SK-N-MC (cell line): ENCODE data around the gene HES7.
"Not testable (repeated sequence)": the region's sequence is repeated elsewhere in the genome, so short reads cannot be mapped to it uniquely, and the experiment has no call there.

Experiments
- DNase-seq: peaks from one replicate; pipeline ENCODE4 v3.0.0-alpha.2; 2011; ENCODE audit warnings: low read depth, low spot score
- H3K27ac ChIP-seq: fragments of 200-600 bp; sonication (generic); 2 replicates; pipeline ENCODE4 v1.5.1; 2016; ENCODE audit warnings: mixed run types
- H3K36me3 ChIP-seq: fragments of 200-600 bp; sonication (generic); 2 replicates; pipeline ENCODE4 v1.6.1; 2017; ENCODE audit warnings: antibody characterized with exemption, low read length, mixed read lengths; ENCODE audit not compliant: insufficient read depth
- H3K4me3 ChIP-seq: fragments of 200-600 bp; sonication (generic); 2 replicates; pipeline ENCODE4 v1.5.1; 2016
- H3K9ac ChIP-seq: fragments of 200-600 bp; sonication (generic); 2 replicates; pipeline ENCODE4 v1.8.0; 2017; ENCODE audit warnings: mixed run types, mixed read lengths; ENCODE audit not compliant: insufficient read length
- H3K9me3 ChIP-seq: fragments of 200-600 bp; sonication (generic); 2 replicates; pipeline ENCODE4 v1.6.1; 2017; ENCODE audit warnings: low read depth, mild to moderate bottlenecking, antibody characterized with exemption, low read length, moderate library complexity, mixed read lengths
- EZH2 ChIP-seq: fragments of 200-600 bp; sonication (generic); IDR thresholded peaks from one replicate; pipeline ENCODE4 v1.6.1; 2017; ENCODE audit warnings: antibody characterized with exemption
- FOXP2 ChIP-seq: optimal IDR thresholded peaks from 2 replicates; pipeline ENCODE3; 2011; ENCODE audit warnings: mild to moderate bottlenecking, moderate library complexity; ENCODE audit not compliant: insufficient read depth; ENCODE audit errors: extremely low read length, control extremely low read depth
- POLR2AphosphoS5 ChIP-seq: IDR thresholded peaks from 2 replicates; pipeline ENCODE4 v1.6.1; 2012; ENCODE audit warnings: mild to moderate bottlenecking, low read depth, low read length, borderline replicate concordance

HES7 gene

DNA sequence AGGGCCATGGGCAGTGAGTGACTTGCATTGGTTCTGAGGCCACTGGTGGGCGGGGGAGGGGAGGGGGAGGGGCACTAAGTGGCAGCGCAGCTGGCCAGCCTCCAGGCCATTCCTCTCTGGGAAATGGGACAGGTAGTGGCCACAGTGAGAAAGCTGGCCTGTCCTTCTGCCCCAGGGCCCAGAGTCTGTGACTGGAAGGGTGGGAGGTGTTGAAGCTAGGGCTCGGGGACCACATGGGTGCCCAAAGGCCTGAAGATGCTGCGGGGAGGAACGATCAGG lies 36.0 kb downstream of the HES7 start:
- TF ChIP-seq POLR2AphosphoS5, result no peak
- no peak for TF ChIP-seq EZH2
- no peak for TF ChIP-seq FOXP2
- H3K9ac ChIP-seq, result no peak overlapping the region

DNA sequence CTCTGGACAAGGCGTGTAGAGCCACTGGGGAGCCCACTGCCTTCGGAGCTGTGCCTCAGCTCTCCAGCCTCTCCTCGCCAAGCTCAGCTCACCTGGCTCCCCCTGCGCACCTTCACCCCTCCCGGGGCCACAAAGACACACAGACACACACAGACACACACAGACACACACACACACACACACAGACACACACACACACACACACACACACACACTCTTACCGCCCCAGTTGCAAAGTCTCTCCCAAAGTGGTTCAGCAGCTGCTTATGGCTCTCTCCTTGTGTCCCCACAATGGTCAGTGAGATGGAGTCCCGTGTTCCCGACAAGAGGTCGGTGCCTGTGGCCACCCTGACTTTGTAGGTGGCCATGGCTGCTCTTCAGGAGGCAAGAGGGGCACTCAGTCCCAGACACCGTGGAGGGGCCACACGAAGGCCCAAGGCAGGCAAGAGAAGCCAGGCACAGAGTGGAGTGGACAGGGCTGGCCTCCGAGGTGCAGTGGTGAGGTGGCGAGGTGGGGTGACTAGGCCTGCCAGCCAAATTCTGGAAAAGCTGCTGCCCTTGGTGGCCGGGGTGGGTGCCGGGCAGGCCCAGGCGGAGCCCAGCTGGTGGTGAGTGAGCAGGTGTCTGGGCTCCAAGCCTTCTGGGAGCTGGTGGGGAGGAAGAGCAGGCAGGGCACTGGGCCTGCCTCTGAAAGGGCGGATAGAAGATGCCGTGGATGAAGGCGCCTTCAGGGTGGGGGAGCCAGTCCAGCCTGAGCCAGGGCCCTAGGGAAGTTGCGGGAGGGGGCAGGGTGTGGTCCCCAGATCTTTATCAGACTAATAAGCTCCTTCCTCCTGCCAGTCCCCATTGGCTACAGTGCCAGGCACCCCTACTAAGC lies 36.6 kb downstream of the HES7 start, which contains the start of gene ALOX12B:
TSS of gene ALOX12B (minus strand) at position 642 of the 877 bp plus-strand sequence. CDS start at position 368, 274 bp downstream.
- TF ChIP-seq EZH2, result no peak
- TF ChIP-seq POLR2AphosphoS5, result no peak
- TF ChIP-seq FOXP2, result no peak
- H3K9ac ChIP-seq, result no peak within 1 kb of the TSS
- no peak for DNase-seq
- no peaks in the 10 kb centered on the region for H3K9me3 ChIP-seq
- no peak within 1 kb of the TSS for H3K4me3 ChIP-seq
- H3K36me3 ChIP-seq, result no peaks in the 10 kb centered on the region
- H3K27ac ChIP-seq, result no peak within 1 kb of the TSS

More for the DNA sequence above, 36.0 kb downstream of the HES7 start:
- no peak for DNase-seq
- Histone ChIP-seq H3K9me3 (no peaks in the 10 kb centered on the region), H3K27ac (no peak overlapping the region), H3K36me3 (no peaks in the 10 kb centered on the region), H3K4me3 (no peak overlapping the region)

DNA sequence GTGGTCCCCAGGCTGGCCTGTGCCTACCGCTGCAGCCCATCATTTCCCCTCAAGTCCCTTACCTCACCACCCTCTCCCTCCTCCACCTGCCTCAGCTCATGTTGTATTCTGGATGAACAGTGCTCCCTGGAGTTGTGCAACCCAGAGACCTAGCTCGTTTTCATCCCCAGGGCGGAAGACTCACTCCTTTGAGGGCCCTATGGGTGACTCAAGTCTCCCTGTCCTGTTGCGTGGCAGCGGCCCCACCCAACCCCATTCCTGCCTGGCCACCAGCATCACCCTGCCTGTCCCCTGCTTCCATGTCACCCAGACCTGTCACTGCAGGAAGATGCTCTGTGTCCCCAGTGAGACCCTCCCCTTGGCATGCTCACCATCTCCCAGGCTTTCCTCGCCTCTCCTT lies 39.7 kb downstream of the HES7 start:
- H3K9ac ChIP-seq, result no peak overlapping the region
- H3K36me3 ChIP-seq, result no peaks in the 10 kb centered on the region
- no peak overlapping the region for H3K4me3 ChIP-seq
- no peaks in the 10 kb centered on the region for H3K9me3 ChIP-seq
- no peak for DNase-seq
- TF ChIP-seq POLR2AphosphoS5, result no peak
- no peak for TF ChIP-seq EZH2
- TF ChIP-seq FOXP2, result no peak
- no peak overlapping the region for H3K27ac ChIP-seq

DNA sequence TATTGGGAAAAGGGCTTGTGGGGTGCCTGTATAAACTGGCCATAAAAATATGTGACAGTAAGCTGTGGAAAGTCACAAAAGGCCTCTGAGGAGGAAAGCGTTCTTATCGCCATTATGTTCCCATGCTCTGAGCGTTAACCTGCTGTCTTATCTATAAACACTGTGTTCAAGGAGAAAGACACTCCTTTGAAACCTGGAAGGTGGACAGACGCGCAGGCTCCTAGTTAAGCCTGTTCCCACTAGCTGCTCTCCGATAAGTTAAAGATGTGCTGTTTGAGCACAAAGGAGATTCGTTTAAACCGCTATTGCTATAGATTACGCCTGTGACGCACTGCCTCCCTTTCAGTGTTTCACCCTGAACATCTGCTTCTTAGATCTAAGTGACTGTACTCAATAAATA lies 41.6 kb downstream of the HES7 start:
- TF ChIP-seq FOXP2 (no peak), POLR2AphosphoS5 (no peak), EZH2 (no peak)
- no peak for DNase-seq
- no peak overlapping the region for H3K4me3 ChIP-seq
- no peaks in the 10 kb centered on the region for H3K36me3 ChIP-seq
- H3K27ac ChIP-seq, result no peak overlapping the region
- no peak overlapping the region for H3K9ac ChIP-seq
- no peaks in the 10 kb centered on the region for H3K9me3 ChIP-seq

DNA sequence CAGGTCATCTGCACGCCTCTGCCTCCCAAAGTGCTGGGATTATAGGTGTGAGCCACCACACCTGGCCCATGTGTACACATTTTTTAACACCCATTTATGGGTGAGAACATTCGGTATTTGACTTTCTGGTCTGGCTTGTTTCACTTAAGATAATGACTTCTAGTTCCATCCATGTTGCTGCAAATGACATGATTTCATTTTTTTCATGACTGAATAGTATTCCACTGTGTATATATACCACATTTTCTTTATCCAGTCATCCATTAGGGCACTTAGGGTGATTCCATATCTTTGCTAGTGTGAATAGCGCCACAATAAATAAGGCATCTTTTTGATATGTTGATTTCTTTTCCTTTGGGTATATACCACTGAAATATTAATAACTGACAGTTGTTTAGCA lies 42.0 kb downstream of the HES7 start:
- Histone ChIP-seq H3K4me3 (no peak overlapping the region), H3K9me3 (no peaks in the 10 kb centered on the region), H3K36me3 (no peaks in the 10 kb centered on the region)

DNA sequence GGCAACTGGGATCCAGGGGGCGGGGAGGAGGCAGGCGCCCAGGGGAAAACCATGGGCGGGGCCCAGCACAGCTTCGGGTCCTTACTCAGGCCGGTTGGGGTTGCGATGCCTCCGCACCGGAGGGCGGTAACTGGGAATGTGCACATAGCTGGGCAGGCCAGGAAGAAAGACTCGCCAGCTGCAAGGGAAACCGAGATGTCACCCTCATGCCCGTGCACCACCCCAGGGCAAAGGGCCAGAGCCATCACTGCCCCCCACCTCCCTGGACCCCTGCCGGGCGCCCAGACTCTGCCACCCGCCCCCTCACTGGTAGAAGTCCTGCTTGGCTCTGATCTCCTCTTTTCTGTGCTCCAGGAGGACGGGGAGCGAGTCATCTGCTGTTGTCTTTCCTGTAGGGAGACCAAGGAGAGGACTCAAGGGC lies 43.1 kb downstream of the HES7 start:
- no peak for DNase-seq
- TF ChIP-seq EZH2, result no peak
- TF ChIP-seq FOXP2, result no peak
- TF ChIP-seq POLR2AphosphoS5, result no peak
- Histone ChIP-seq H3K4me3 (no peak overlapping the region), H3K9me3 (no peaks in the 10 kb centered on the region), H3K9ac (no peak overlapping the region), H3K27ac (no peak overlapping the region), H3K36me3 (no peaks in the 10 kb centered on the region)

More for the DNA sequence above, 42.0 kb downstream of the HES7 start:
- H3K27ac ChIP-seq, result no peak overlapping the region
- no peak overlapping the region for H3K9ac ChIP-seq
- DNase-seq, result no peak
- TF ChIP-seq POLR2AphosphoS5, result no peak
- TF ChIP-seq EZH2, result no peak
- TF ChIP-seq FOXP2, result no peak

DNA sequence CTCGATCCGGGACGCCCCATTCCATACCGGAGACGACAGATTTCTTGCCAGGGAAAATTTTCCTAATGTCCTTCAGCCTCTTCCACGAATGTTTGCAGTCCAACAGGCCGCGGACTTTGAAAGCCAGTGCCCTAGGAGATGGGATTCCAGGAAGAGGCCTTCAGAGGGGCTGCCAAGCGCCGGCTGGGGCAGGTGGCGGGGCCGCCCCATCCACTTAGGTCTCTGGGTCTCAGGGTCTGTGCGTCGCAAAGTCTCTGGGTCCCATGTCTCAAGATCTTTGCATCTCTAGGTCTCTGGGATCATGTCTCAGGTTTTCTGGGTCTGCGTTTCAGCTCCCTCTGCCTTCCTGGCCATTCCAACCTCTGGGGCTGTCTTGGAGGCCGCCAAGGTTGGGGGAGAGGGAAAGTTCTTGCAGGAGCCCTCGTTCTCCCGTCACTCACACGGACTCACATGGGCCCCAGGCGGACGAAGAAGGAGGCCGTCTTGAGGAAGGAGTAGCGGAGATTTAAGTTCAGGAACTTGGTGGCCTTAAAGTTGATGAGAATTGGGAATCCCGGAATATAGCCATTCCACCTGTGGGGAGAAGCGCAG lies 43.6 kb downstream of the HES7 start:
- DNase-seq, result no peak
- no peak for TF ChIP-seq POLR2AphosphoS5
- no peak for TF ChIP-seq EZH2
- TF ChIP-seq FOXP2, result no peak
- Histone ChIP-seq H3K27ac (no peak overlapping the region), H3K9me3 (no peaks in the 10 kb centered on the region), H3K4me3 (peak overlapping the region; percentile 90), H3K9ac (no peak overlapping the region), H3K36me3 (no peaks in the 10 kb centered on the region)

DNA sequence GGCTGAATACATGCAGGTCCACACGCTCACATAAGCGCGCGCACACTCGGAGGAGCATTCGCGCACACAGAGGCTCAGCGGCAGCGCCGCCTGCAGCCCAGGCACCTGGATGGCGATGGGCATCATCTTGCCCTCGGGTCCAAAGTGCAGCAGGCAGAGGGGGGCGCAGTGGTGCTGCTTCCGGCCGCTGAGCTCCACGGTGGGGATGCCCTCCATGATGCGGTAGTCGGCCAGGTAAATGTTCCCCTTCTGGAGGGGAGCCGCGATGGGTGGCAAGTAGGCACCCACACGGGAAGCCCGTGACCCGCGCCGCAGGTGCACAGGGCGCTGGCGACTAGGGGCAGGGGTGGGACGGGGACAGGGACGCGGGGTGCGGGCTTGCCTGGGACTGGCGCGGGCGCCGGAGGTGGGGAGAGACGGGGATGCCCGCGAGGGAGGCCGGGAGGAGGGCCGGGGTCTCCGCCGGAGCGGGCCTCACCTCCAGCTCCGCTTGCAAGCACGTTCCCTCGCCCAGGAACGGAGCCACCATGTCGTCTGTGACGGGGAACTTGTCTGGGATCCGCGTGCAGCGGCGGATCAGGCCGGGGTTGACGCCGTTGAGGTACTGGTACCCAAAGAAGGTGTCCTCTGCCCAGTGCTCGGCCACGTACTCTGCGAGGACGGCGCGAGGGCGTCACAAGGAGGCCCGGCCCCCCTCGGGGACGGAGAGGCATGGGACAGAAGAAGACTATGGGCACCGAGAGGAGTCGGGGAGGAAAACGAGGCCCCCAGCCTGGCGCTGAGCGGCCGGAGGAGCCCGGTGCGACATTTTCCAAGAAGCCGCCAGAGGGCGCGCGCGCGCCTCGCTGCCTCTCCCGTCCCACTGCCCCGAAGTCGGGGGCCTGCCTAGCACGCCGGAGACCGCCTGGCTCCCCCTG lies 44.4 kb downstream of the HES7 start:
- Histone ChIP-seq H3K4me3 (peak overlapping the region; percentile 90), H3K36me3 (no peaks in the 10 kb centered on the region), H3K9me3 (no peaks in the 10 kb centered on the region), H3K27ac (no peak overlapping the region), H3K9ac (peak overlapping the region; percentile 66)
- TF ChIP-seq POLR2AphosphoS5 (no peak), EZH2 (no peak), FOXP2 (no peak)
- no peak for DNase-seq

DNA sequence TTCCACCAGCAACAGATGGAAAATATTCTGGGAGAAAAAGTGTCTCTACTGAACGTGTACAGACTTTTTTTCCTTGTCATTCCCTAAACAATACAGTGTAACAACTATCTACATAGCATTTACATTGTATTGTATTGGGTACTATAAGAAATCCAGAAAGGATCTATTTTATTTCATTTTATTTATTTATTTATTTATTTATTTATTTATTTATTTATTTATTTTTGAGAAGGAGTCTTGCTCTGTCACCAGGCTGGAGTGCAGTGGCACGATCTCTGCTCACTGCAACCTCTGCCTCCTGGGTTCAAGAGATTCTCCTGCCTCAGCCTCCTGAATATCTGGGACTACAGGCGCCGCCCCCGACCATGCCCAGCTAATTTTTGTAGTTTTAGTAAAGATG lies 46.0 kb downstream of the HES7 start:
- DNase-seq, H3K9ac ChIP-seq, H3K36me3 ChIP-seq, H3K27ac ChIP-seq, H3K4me3 ChIP-seq, H3K9me3 ChIP-seq: not testable (repeated sequence)
